Activated naive CD4-positive, alpha-beta T cell (primary cell): ENCODE data around the gene TLL2.
A peak's percentile ranks its signal among the peaks of the same experiment; 100 is the strongest.

Experiments
- DNase-seq, 4 experiments: peaks; one replicate each; lab custom pipeline; 2025; lab: John Stamatoyannopoulos, UW

Gene TLL2

GRCh38 chr10:96357038-96357620 is 156.6 kb downstream of the TLL2 start:
- no peak for DNase-seq

- DNase-seq: no peak
These were observed 161.1 kb downstream of the TLL2 start for GRCh38 chr10:96352582-96352981.

GRCh38 chr10:96352027-96352426 is 161.7 kb downstream of the TLL2 start:
- no peak for DNase-seq

- no peak for DNase-seq
These were observed 167.4 kb downstream of the TLL2 start for GRCh38 chr10:96346295-96346694.

DNA sequence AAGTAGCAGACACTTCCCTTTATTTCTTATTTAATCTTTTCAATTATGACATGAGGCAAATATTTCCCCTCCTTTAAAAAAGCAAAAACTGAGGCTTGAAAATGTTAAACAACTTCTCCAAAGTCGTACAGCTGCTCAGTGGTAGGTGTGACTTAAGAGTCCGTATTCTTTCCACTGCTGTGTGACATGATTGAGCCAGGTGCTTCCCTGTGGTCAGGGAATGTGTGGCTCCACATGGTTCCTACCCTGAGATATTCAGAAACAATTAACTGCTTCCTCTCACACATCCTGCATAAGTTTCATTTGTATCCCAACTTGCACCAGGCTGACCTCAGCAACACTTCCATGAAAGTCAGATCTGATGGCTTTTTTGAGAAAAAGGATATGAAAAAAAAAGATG is 168.5 kb downstream of the TLL2 start:
- no peak for DNase-seq

DNA sequence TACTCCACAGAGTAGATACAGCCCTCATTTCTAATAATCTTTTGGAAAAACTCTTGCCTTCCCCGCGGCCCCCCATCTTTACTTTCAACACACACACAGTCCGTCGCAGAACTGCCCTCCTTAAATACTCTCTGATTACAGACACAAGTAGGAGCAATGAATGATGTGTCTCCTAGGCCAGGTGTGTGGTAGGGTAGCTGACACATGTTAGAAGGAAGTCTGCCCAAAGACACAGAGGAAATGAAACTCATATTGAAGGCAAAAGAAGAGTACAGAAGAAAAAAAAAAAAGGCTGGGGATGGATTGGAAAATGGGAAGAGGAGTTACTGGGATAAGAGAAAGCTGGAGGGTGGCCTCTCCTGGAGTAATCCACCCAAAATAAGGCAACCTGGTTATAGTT is 169.5 kb downstream of the TLL2 start:
- no peak for DNase-seq

GRCh38 chr10:96342402-96342801 is 171.3 kb downstream of the TLL2 start:
- DNase-seq: no peak

GRCh38 chr10:96341219-96342182 is 172.2 kb downstream of the TLL2 start:
- no peak for DNase-seq

GRCh38 chr10:96339956-96340904 is 173.5 kb downstream of the TLL2 start:
- peak in 3 of 4 experiments; percentile 8 to 29 (median 15) for DNase-seq

GRCh38 chr10:96339383-96339782 is 174.3 kb downstream of the TLL2 start:
- DNase-seq: no peak

- no peak for DNase-seq
These were observed 175.3 kb downstream of the TLL2 start for GRCh38 chr10:96338279-96338925.

- no peak for DNase-seq
These were observed 176.6 kb downstream of the TLL2 start for GRCh38 chr10:96337106-96337505.

GRCh38 chr10:96334616-96335526 is 178.9 kb downstream of the TLL2 start:
- DNase-seq: no peak

GRCh38 chr10:96333101-96333500 is 180.6 kb downstream of the TLL2 start:
- DNase-seq: no peak

- no peak for DNase-seq
These were observed 186.3 kb downstream of the TLL2 start for GRCh38 chr10:96327462-96327861.

- no peak for DNase-seq
These were observed 187.9 kb downstream of the TLL2 start for GRCh38 chr10:96325719-96326373.

DNA sequence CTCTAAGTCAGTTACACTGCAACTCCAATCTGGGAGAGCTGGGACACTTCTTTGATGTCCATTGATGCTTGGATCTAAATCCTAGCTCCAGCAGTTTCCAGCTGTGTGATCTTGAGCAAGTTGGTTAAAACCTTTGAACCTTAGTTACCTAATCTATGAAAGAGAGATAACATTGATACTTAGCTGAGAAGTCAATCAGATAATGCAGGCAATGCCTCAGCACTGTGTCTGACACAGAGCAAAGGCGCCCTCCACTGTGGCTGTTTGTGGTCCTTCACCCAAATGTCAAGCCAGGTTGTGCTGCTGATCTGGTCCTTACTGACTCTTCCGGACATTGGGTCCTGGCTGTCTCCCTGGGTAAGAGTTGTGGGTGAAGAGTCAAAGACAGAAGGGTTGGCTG is 189.3 kb downstream of the TLL2 start:
- no peak for DNase-seq

GRCh38 chr10:96322275-96322674 is 191.5 kb downstream of the TLL2 start:
- no peak for DNase-seq

GRCh38 chr10:96321822-96322221 is 191.9 kb downstream of the TLL2 start:
- no peak for DNase-seq
